HFFc6 (cell line): ENCODE data around the gene VPS52. TPM values are rescaled to one million over a fixed set of nuclear protein-coding genes. Genes with fewer than 3 reads are reported as not detected.

ENCODE experiments used
- DNase-seq: peaks from one replicate; pipeline ENCODE4 v3.0.0-alpha.2; 2018
- H3K27ac Mint-ChIP-seq: 2 replicates; pipeline ENCODE4 v1.8.0; 2020; ENCODE audit warnings: mild to moderate bottlenecking, mixed read lengths
- H3K27me3 Mint-ChIP-seq: 2 replicates; pipeline ENCODE4 v1.8.0; 2021; ENCODE audit warnings: mild to moderate bottlenecking, moderate library complexity, mixed read lengths; ENCODE audit not compliant: insufficient read depth
- H3K36me3 Mint-ChIP-seq: 2 replicates; pipeline ENCODE4 v1.8.0; 2021; ENCODE audit warnings: low read depth, mixed read lengths
- H3K4me1 Mint-ChIP-seq: 2 replicates; pipeline ENCODE4 v1.8.0; 2020; ENCODE audit warnings: low read depth, mixed read lengths
- H3K4me3 Mint-ChIP-seq: 2 replicates; pipeline ENCODE4 v1.8.0; 2020; ENCODE audit warnings: mild to moderate bottlenecking, moderate library complexity, mixed read lengths
- H3K9me3 Mint-ChIP-seq: 2 replicates; pipeline ENCODE4 v1.8.0; 2020; ENCODE audit warnings: mild to moderate bottlenecking, mixed read lengths
- total RNA-seq, 6 experiments: library from RNA; stranded (reverse); fragmentation: NEBNext Ultra II Directional; extraction: Animal tissue kit (Norgen Biotek cat#: 25700); gene quantifications; 2 replicates in 1 of 6; 3 replicates in 5 of 6; pipeline ENCODE4 v1.2.3, GENCODE V29; 2021
- TF ChIP-seq, protein P1 (sequence below): fragments of 200-600 bp; sonication (generic); IDR thresholded peaks from 2 replicates; pipeline ENCODE4 v1.5.0; 2021; ENCODE audit warnings: antibody characterized with exemption, mild to moderate bottlenecking

VPS52 gene
- total RNA-seq, 6 experiments from 2014 or later: 35.7 to 51.4 (median 44.4) TPM

DNA sequence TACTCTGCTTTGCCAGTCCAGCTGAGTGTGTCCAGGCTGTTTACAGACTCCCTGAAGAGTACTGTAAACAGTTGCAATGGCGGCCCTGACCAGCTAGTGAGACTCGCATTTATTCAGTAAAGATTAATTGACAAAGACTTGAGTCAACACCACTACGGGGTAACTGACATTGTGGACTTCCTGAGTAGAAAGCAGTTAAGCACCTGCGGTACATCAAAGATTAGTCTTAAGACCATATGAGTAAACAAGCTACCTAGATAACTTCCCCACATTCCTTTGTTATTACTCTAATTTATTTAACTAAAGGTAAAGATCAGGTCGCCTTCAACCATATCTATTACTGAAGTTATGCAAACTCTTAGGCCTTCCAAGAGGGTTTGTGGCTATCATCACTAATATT is 12.6 kb downstream of the VPS52 start:
- peaks cover 25% of the 10 kb centered on the region for H3K36me3 Mint-ChIP-seq
- no peaks in the 10 kb centered on the region for H3K9me3 Mint-ChIP-seq
- no peak overlapping the region for H3K27ac Mint-ChIP-seq
- no peaks in the 10 kb centered on the region for H3K27me3 Mint-ChIP-seq
- no peak overlapping the region for H3K4me3 Mint-ChIP-seq
- H3K4me1 Mint-ChIP-seq: peaks cover 17% of the 10 kb centered on the region
- DNase-seq: no peak
- TF ChIP-seq, protein P1, sequence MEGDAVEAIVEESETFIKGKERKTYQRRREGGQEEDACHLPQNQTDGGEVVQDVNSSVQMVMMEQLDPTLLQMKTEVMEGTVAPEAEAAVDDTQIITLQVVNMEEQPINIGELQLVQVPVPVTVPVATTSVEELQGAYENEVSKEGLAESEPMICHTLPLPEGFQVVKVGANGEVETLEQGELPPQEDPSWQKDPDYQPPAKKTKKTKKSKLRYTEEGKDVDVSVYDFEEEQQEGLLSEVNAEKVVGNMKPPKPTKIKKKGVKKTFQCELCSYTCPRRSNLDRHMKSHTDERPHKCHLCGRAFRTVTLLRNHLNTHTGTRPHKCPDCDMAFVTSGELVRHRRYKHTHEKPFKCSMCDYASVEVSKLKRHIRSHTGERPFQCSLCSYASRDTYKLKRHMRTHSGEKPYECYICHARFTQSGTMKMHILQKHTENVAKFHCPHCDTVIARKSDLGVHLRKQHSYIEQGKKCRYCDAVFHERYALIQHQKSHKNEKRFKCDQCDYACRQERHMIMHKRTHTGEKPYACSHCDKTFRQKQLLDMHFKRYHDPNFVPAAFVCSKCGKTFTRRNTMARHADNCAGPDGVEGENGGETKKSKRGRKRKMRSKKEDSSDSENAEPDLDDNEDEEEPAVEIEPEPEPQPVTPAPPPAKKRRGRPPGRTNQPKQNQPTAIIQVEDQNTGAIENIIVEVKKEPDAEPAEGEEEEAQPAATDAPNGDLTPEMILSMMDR: no peak

DNA sequence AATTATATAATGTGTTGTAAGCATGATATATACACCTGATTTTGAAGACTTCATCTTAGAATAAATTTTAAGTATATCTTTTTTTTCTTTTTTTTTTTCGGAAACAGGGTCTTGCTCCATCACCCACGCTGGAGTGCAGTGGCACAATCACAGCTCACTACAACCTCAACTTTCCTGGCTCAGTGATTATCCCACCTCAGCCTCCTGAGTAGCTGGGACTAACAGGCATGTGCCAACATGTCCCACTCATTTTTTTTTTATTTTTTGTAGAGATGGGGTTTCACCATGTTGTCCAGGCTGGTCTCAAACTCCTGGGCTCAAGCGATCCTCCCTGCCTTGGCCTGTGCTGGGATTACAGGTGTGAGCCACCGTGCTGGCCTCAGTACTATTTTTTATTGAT is 17.1 kb downstream of the VPS52 start:
- H3K4me1 Mint-ChIP-seq: peaks cover 37% of the 10 kb centered on the region
- no peak for DNase-seq
- peaks cover 6% of the 10 kb centered on the region for H3K27me3 Mint-ChIP-seq
- TF ChIP-seq, protein P1: no peak
- H3K4me3 Mint-ChIP-seq: no peak overlapping the region
- H3K36me3 Mint-ChIP-seq: peaks cover 20% of the 10 kb centered on the region
- no peaks in the 10 kb centered on the region for H3K9me3 Mint-ChIP-seq
- no peak overlapping the region for H3K27ac Mint-ChIP-seq

DNA sequence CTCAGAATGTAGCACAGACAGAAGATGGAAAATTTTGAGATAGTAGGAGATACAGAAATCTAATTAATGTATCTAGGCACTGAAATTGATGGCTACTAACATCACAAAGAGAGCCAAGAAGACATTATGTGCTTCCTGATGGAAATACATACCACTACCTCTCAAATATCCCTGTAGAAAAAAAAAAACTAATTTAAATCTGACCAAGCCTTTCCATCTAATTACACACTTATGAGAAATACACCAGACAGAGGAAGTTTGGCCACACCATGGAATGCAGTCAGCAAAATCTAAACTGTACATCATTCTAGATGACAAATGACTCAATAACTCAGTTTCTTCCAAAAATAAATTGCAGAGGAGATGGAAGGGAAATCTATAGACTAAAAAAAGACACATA is 18.9 kb downstream of the VPS52 start:
- DNase-seq: peak; percentile 55
- Mint-ChIP-seq H3K9me3 (no peaks in the 10 kb centered on the region), H3K36me3 (peaks cover 20% of the 10 kb centered on the region), H3K4me3 (peak overlapping the region; percentile 16), H3K27me3 (peaks cover 6% of the 10 kb centered on the region), H3K4me1 (peaks cover 52% of the 10 kb centered on the region), H3K27ac (peak overlapping the region; percentile 99)
- TF ChIP-seq, protein P1: no peak

DNA sequence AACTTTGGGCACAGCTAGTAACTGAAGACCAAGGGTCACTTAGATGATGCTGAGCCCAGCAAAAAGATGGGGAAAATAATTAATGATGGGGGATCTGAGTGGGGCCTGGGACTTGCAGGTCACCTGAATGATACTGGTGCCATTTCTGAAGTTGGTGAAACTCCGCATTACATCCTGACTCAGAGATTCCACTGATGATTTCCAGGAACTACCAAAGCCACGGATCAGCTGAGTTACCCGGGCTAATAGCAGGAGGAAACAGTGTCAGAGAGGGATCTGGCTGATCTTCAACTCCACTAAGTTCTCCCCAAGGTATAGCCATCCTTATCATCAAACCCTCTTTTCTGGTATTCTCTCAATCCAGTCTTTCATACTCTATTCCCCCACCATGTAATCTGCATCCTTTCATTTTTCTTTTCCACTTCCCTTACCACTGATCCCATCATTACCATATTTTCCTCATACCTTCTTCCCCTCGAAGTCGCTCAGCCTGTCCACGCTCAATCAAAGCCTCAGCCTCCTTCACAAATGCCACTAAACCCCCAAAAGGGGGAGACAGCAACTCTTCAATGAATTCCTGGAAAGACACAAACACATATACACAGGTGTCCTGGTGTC is 20.2 kb downstream of the VPS52 start:
- peak overlapping the region; percentile 99 for H3K27ac Mint-ChIP-seq
- peaks cover 6% of the 10 kb centered on the region for H3K27me3 Mint-ChIP-seq
- peaks cover 20% of the 10 kb centered on the region for H3K36me3 Mint-ChIP-seq
- H3K4me3 Mint-ChIP-seq: peak overlapping the region; percentile 89
- peak; percentile 66 for DNase-seq
- TF ChIP-seq, protein P1: no peak
- H3K4me1 Mint-ChIP-seq: peaks cover 61% of the 10 kb centered on the region
- H3K9me3 Mint-ChIP-seq: no peaks in the 10 kb centered on the region

DNA sequence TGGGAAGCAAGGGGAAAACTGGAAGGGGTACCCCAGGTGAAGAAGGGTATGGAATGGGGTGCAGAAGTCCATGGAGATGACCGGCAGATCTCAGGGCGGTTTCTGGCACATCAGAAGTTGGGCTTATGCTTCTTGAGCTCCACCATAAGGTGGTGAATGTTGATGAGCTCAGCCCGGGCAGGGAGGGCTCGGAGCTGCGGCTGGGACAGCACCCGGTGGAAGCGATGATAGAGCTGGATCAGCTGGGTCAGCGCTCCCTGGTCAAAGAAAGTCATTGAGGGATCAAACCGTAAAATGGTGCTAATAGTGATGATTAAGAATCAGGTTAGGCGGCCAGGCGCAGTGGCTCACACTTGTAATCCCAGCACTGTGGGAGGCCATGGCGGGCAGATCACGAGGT is 20.9 kb downstream of the VPS52 start:
- Mint-ChIP-seq H3K4me1 (peaks cover 62% of the 10 kb centered on the region), H3K36me3 (peaks cover 20% of the 10 kb centered on the region), H3K9me3 (no peaks in the 10 kb centered on the region), H3K27me3 (peaks cover 6% of the 10 kb centered on the region), H3K27ac (peak overlapping the region; percentile 99), H3K4me3 (peak overlapping the region; percentile 89)
- DNase-seq: no peak
- TF ChIP-seq, protein P1: no peak
